ENCODE results near the gene PASK. TPM values are rescaled to one million over a fixed set of nuclear protein-coding genes. Genes with fewer than 3 reads are reported as not detected.
A peak's percentile ranks its signal among the peaks of the same experiment; 100 is the strongest.

PASK gene
- total and polyA plus RNA-seq, 2 experiments from 2014 or later: 2.5 to 8.8 TPM

DNA sequence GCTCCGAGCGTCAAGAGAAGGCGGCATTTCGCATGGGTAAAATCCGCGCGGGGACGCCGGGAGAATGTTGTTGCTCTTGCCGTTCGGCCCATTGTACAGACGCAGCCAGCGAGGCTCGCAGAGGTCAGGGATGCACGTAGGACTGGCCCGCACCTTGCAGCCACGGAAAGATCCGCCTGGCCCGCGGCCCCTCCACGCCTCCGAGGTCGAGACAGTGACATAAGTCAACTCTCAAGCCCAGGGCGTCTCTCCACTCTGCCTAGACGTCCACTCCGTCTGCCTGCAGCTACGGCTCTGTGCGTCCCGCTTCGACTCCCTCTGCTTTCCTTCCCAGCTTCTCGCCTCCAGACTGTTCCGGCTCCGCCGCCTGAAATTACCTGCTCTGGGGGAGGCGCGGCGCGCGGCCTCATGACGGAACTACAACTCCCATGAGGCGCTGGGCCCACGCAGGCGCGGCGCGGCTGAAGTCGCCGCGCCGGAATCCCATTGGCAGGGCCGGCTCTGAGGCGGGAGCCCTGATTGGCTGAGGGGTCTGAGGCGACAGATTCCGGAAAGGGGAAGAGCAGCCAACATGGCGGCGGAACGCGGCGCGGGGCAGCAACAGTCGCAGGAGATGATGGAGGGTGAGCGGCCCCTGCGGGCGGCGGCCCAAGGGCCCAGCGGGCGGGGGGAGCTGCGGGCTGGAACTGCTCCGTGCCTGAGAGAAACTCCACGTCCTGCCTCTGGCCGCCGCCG is 820 bp upstream of the PASK start, which contains the start of gene PPP1R7:
Gene PPP1R7, plus strand, starts transcription at position 543 of the 735 bp plus-strand sequence. Its CDS starts 29 bp downstream, at position 572.
- H3K4me1 ChIP-seq (ENCODE audit: insufficient read depth): no peaks in the 10 kb centered on the region
- no peaks in the 10 kb centered on the region for H3K9me2 ChIP-seq (replicated peaks; ENCODE audit: insufficient read depth)
- 2% methylated on average over 70 of the region's 73 CpGs for WGBS (ENCODE audit: low lambda C conversion rate, missing lambda C conversion rate)
- peak within 1 kb of the TSS; percentile 84 for H3K4me3 ChIP-seq
- peak within 1 kb of the TSS; percentile 95 for H3K4me2 ChIP-seq
- DNase-seq (ENCODE audit: low spot score): peak; percentile 98
- peak within 1 kb of the TSS; percentile 73 for H3K27ac ChIP-seq
- peaks cover 9% of the 10 kb centered on the region for H3K79me2 ChIP-seq
- H2AFZ ChIP-seq: peak within 1 kb of the TSS; percentile 82
- H3K36me3 ChIP-seq (replicated peaks; ENCODE audit: insufficient read depth, low read depth): no peaks in the 10 kb centered on the region
- no peaks in the 10 kb centered on the region for H3K27me3 ChIP-seq
- H3K9me3 ChIP-seq (ENCODE audit: low read depth): no peaks in the 10 kb centered on the region
- H4K20me1 ChIP-seq (ENCODE audit: insufficient read depth, poor library complexity, severe bottlenecking): no peaks in the 10 kb centered on the region
- TF ChIP-seq EZH2phosphoT487 (IDR thresholded peaks at IDR 0.05; ENCODE audit: low read depth, severe bottlenecking, unreplicated experiment) (no peak), EZH2 (IDR thresholded peaks at IDR 0.05; ENCODE audit: borderline replicate concordance) (no peak)
- TF ChIP-seq, protein P1, sequence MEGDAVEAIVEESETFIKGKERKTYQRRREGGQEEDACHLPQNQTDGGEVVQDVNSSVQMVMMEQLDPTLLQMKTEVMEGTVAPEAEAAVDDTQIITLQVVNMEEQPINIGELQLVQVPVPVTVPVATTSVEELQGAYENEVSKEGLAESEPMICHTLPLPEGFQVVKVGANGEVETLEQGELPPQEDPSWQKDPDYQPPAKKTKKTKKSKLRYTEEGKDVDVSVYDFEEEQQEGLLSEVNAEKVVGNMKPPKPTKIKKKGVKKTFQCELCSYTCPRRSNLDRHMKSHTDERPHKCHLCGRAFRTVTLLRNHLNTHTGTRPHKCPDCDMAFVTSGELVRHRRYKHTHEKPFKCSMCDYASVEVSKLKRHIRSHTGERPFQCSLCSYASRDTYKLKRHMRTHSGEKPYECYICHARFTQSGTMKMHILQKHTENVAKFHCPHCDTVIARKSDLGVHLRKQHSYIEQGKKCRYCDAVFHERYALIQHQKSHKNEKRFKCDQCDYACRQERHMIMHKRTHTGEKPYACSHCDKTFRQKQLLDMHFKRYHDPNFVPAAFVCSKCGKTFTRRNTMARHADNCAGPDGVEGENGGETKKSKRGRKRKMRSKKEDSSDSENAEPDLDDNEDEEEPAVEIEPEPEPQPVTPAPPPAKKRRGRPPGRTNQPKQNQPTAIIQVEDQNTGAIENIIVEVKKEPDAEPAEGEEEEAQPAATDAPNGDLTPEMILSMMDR (IDR thresholded peaks at IDR 0.05; ENCODE audit: poor library complexity): no peak

DNA sequence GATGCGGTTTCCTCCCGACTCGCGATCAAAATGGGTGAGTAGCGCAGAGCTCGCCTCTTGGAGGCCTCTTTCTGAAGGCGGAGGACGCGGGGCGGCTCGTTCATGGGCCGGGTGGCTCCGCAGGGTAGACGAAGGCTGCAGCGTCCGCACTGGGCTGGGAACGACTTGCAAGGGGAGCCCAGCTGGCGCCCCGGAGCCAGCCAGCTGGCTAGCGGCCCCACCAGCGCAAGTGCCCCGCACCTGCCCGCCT is 328 bp upstream of the PASK start:
- Histone ChIP-seq H3K4me2 (peak overlapping the region; percentile 95), H4K20me1 (ENCODE audit: insufficient read depth, poor library complexity, severe bottlenecking) (no peaks in the 10 kb centered on the region), H3K9me2 (replicated peaks; ENCODE audit: insufficient read depth) (no peaks in the 10 kb centered on the region), H3K9me3 (ENCODE audit: low read depth) (no peaks in the 10 kb centered on the region), H3K27me3 (no peaks in the 10 kb centered on the region), H3K4me3 (peak overlapping the region; percentile 84), H3K36me3 (replicated peaks; ENCODE audit: insufficient read depth, low read depth) (no peaks in the 10 kb centered on the region), H2AFZ (peak overlapping the region; percentile 75), H3K79me2 (peaks cover 9% of the 10 kb centered on the region), H3K4me1 (ENCODE audit: insufficient read depth) (no peaks in the 10 kb centered on the region), H3K27ac (no peak overlapping the region)
- no peak for TF ChIP-seq EZH2 (IDR thresholded peaks at IDR 0.05; ENCODE audit: borderline replicate concordance)
- TF ChIP-seq, protein P1 (IDR thresholded peaks at IDR 0.05; ENCODE audit: poor library complexity): no peak
- TF ChIP-seq EZH2phosphoT487 (IDR thresholded peaks at IDR 0.05; ENCODE audit: low read depth, severe bottlenecking, unreplicated experiment): no peak
- no peak for DNase-seq (ENCODE audit: low spot score)
- whole genome bisulfite sequencing (ENCODE audit: low lambda C conversion rate, missing lambda C conversion rate): 2% methylated on average over 22 of the region's 23 CpGs

DNA sequence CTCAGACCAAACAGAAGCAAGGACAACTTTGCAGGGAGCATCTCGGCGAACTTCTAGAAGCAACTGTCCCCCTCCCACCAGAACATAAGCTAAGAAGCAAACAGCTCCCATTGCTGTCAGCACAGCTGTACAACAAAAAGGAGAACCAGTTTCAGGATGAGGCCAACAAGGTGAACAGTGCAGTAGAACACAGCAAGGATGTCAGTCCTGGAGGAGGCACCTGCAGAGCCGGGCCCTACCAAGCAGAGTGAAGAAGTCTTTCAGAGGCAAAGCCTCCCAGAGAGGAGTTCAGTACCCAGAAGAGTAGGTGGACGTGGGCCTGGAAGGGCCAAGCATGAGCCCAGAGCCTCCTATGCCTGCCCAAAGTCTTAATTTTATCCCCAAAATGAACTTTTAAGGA is 1.0 kb downstream of the PASK start:
- WGBS (ENCODE audit: low lambda C conversion rate, missing lambda C conversion rate): 82% methylated on average over 4 of the region's 4 CpGs
- peak overlapping the region; percentile 63 for H3K4me3 ChIP-seq

More for the DNA sequence above, 1.0 kb downstream of the PASK start:
- TF ChIP-seq EZH2phosphoT487 (IDR thresholded peaks at IDR 0.05; ENCODE audit: low read depth, severe bottlenecking, unreplicated experiment) (no peak), EZH2 (IDR thresholded peaks at IDR 0.05; ENCODE audit: borderline replicate concordance) (no peak)
- TF ChIP-seq, protein P1 (IDR thresholded peaks at IDR 0.05; ENCODE audit: poor library complexity): no peak
- Histone ChIP-seq H3K27ac (no peak overlapping the region), H3K27me3 (no peaks in the 10 kb centered on the region), H3K4me2 (peak overlapping the region; percentile 95), H3K79me2 (peaks cover 9% of the 10 kb centered on the region), H3K36me3 (replicated peaks; ENCODE audit: insufficient read depth, low read depth) (no peaks in the 10 kb centered on the region), H3K4me1 (ENCODE audit: insufficient read depth) (no peaks in the 10 kb centered on the region), H2AFZ (peak overlapping the region; percentile 82), H3K9me3 (ENCODE audit: low read depth) (no peaks in the 10 kb centered on the region), H4K20me1 (ENCODE audit: insufficient read depth, poor library complexity, severe bottlenecking) (no peaks in the 10 kb centered on the region), H3K9me2 (replicated peaks; ENCODE audit: insufficient read depth) (no peaks in the 10 kb centered on the region)
- DNase-seq (ENCODE audit: low spot score): no peak

Measured in hepatocyte (in vitro differentiated cells).